Sigmoid colon (tissue), 7 donors: ENCODE measurements around the gene RNF169. TPM values are rescaled to one million over a fixed set of nuclear protein-coding genes. Genes with fewer than 3 reads are reported as not detected.

Source experiments
- DNase-seq: peaks from one replicate; pipeline ENCODE4 v3.0.0-alpha.2; 2019
- H3K27ac ChIP-seq, 4 donors: fragments of 200-600 bp; sonication (generic); one replicate each; pipeline ENCODE4 v1.5.1; 2016 to 2019; ENCODE audit warnings: mild to moderate bottlenecking in 1 of 4
- H3K27me3 ChIP-seq, 3 donors: fragments of 200-600 bp; sonication (generic); one replicate each; pipeline ENCODE4 v1.5.1; 2019; ENCODE audit warnings: mild to moderate bottlenecking in 1 of 3
- H3K36me3 ChIP-seq, 4 donors: fragments of 200-600 bp; sonication (generic); one replicate each; pipeline ENCODE4 v1.5.1; 2016 to 2019
- H3K4me1 ChIP-seq, 4 donors: fragments of 200-600 bp; sonication (generic); one replicate each; pipeline ENCODE4 v1.5.1; 2017 to 2019
- H3K4me3 ChIP-seq, 4 donors: fragments of 200-600 bp; sonication (generic); one replicate each; pipeline ENCODE4 v1.5.1; 2017 to 2019; ENCODE audit warnings: mild to moderate bottlenecking in 2 of 4, moderate library complexity in 1 of 4
- H3K9me3 ChIP-seq, 4 donors: fragments of 200-600 bp in 3 of 4; sonication (generic) in 3 of 4; one replicate each; pipeline versions ENCODE4 v1.5.1 to v1.6.1; 2013 to 2019
- CTCF ChIP-seq, 4 experiments: fragments of 450-650 bp in 3 of 4; fragments of 200-600 bp in 1 of 4; IDR thresholded peaks; one replicate each; pipeline ENCODE4 v1.5.1; 2016 to 2019; ENCODE audit warnings: antibody characterized with exemption in 4 of 4, mild to moderate bottlenecking in 3 of 4, moderate library complexity in 2 of 4
- EP300 ChIP-seq, 4 donors: sonication (generic); formaldehyde crosslinking; IDR thresholded peaks; one replicate each; pipeline ENCODE4 v1.6.1; 2017; ENCODE audit warnings: antibody characterized with exemption in 4 of 4
- POLR2A ChIP-seq, 2 donors: fragments of 450-650 bp; IDR thresholded peaks; one replicate each; pipeline ENCODE4 v1.6.1; 2016; ENCODE audit warnings: antibody characterized with exemption in 2 of 2, mild to moderate bottlenecking in 2 of 2, moderate library complexity in 2 of 2
- POLR2AphosphoS5 ChIP-seq, 4 donors: sonication (generic); formaldehyde crosslinking; IDR thresholded peaks; one replicate each; pipeline ENCODE4 v1.6.1; 2017; ENCODE audit warnings: antibody characterized with exemption in 4 of 4
- WGBS, 2 donors: extraction: QIAGEN DNeasy Blood & Tissue Kit; methylation state at CpG; one replicate each; pipeline ENCODE4 v1.1.7; 2013; 5-methylcytosine and 5-hydroxymethylcytosine counted together
- intact Hi-C: fragments of 100-400 bp; cut with DNase I; formaldehyde crosslinking; loops from one replicate; pipeline ENCODE4 v1.15.1; 2023
- polyA plus RNA-seq, 3 donors: library from polyadenylated mRNA; stranded (reverse); fragments of 200-250 nt; gene quantifications; one replicate each; pipeline ENCODE4 v1.2.3, GENCODE V29; 2013
- total RNA-seq, 4 donors: library from RNA; depleted of rRNA; stranded (reverse); fragments of >200 nt; gene quantifications; one replicate each; pipeline ENCODE4 v1.1.0, GENCODE V29; 2016
- donor health status: healthy with polysubstance abuse.
- donor health status: Bipolar disorder and iron deficiency.
- donor health status: healthy.

RNF169 gene
- total and polyA plus RNA-seq, 7 donors = 1.6 to 27.7 (median 20.3) TPM

- Histone ChIP-seq H3K4me3 (no peak overlapping the region), H3K27me3 (no peaks in the 10 kb centered on the region), H3K27ac (no peak overlapping the region), H3K4me1 (peaks cover 0 to 8% (median 0%) of the 10 kb centered on the region in 4 donors), H3K36me3 (peaks cover 0 to 84% (median 14%) of the 10 kb centered on the region in 4 donors), H3K9me3 (no peaks in the 10 kb centered on the region)
- no peak for DNase-seq
- TF ChIP-seq CTCF (IDR thresholded peaks at IDR 0.05) (no peak), POLR2A (IDR thresholded peaks at IDR 0.05) (no peak), EP300 (IDR thresholded peaks at IDR 0.05) (no peak), POLR2AphosphoS5 (IDR thresholded peaks at IDR 0.05) (no peak)
- WGBS, 2 donors = 95% methylated on average over 13 of the region's 13 CpGs
- intact Hi-C loops = no loop called here
Observed at GRCh38 chr11:74703211-74703610, 45.4 kb upstream of the RNF169 start.

DNA sequence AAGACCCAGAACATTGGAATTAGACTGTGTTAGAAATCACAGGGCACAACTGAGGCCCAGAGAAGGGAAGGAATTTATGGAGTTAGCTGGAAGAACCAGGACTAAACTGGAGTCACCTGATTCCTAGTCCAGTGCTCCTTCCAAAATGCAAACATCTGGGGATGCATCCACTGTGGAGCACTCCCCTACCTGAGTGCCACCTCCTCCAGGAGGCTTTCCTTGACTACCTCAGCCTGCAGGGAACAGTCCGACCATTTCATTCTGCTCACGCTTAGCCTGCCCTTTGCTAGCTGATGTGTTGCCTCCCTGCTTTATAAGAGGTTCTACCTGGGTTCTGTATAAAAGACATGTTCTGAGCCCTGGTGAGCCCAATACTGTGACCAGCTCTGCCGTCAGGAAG, 41.5 kb upstream of the RNF169 start:
- Histone ChIP-seq H3K27ac (no peak overlapping the region), H3K9me3 (no peaks in the 10 kb centered on the region), H3K4me1 (peaks cover 0 to 27% (median 10%) of the 10 kb centered on the region in 4 donors), H3K36me3 (peaks cover 0 to 78% (median 15%) of the 10 kb centered on the region in 4 donors), H3K4me3 (no peak overlapping the region), H3K27me3 (no peaks in the 10 kb centered on the region)
- DNase-seq = no peak
- TF ChIP-seq EP300 (IDR thresholded peaks at IDR 0.05) (no peak), CTCF (IDR thresholded peaks at IDR 0.05) (no peak), POLR2AphosphoS5 (IDR thresholded peaks at IDR 0.05) (no peak), POLR2A (IDR thresholded peaks at IDR 0.05) (no peak)
- 96 to 99% methylated on average over 3 of the region's 3 CpGs for WGBS, 2 donors
- intact Hi-C loops = no loop called here

DNA sequence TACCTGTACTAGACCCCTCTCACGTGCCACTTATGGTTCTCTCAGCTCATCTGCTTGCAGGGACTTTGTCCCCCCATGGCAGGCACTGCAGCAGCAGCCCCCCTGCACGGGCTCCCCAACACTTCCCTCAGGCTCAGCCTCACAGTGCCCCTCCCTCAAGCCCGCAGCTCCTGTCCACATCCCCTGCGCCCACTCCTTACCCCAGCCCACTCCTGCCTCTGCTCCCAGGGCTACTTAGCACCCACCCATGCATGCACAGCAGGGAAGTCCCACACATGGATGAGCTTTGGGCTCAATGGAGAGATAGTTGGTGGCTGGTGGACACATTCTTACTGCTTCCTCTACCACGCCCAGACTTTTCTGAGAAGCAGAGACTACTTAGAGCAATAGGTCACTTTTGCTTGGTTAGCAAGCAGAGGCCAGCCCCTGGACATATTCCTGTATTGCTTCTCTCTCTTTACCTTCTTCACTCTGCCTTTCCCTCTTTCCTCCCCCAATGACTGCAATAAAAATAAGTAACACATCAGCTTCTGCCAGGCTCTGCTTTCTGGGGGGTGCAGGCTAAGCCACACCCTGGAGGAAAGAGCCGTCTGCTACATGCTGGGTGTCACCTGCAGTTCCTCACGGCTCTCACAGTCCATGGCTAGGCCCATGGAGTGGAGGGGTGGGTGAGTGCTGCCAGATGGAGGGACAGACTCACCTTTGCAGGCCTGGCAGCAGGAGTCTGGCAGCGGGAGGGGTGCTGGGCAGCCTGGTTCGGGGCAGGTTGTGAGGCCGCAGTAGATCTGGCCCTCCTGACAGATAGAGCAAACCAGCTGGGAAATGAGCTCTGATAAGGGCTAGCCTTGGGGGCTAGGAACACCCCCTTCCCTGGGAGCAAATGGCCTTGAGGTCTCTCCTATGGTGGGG, 40.8 kb upstream of the RNF169 start:
- DNase-seq = no peak
- peaks cover 0 to 21% (median 10%) of the 10 kb centered on the region in 4 donors for H3K4me1 ChIP-seq
- H3K27me3 ChIP-seq = no peaks in the 10 kb centered on the region
- peaks cover 0 to 75% (median 15%) of the 10 kb centered on the region in 4 donors for H3K36me3 ChIP-seq
- intact Hi-C loops = no loop called here
- 64 to 74% methylated on average over 10 of the region's 10 CpGs for WGBS, 2 donors
- TF ChIP-seq POLR2AphosphoS5 (IDR thresholded peaks at IDR 0.05) (no peak), POLR2A (IDR thresholded peaks at IDR 0.05) (no peak), CTCF (IDR thresholded peaks at IDR 0.05) (no peak), EP300 (IDR thresholded peaks at IDR 0.05) (no peak)
- H3K4me3 ChIP-seq = no peak overlapping the region
- peak overlapping the region in 2 of 4 donors; percentile 7 to 39 for H3K27ac ChIP-seq
- no peaks in the 10 kb centered on the region for H3K9me3 ChIP-seq

GRCh38 chr11:74709175-74709574, 39.5 kb upstream of the RNF169 start:
- WGBS, 2 donors = 62 to 75% methylated on average over 3 of the region's 3 CpGs
- intact Hi-C loops = no loop called here

More at GRCh38 chr11:74709175-74709574, 39.5 kb upstream of the RNF169 start:
- peaks cover 0 to 20% (median 10%) of the 10 kb centered on the region in 4 donors for H3K4me1 ChIP-seq
- no peak overlapping the region for H3K4me3 ChIP-seq
- TF ChIP-seq CTCF (IDR thresholded peaks at IDR 0.05) (no peak), POLR2AphosphoS5 (IDR thresholded peaks at IDR 0.05) (no peak), EP300 (IDR thresholded peaks at IDR 0.05) (no peak), POLR2A (IDR thresholded peaks at IDR 0.05) (no peak)
- no peak for DNase-seq
- H3K36me3 ChIP-seq = peaks cover 0 to 71% (median 9%) of the 10 kb centered on the region in 4 donors
- H3K27ac ChIP-seq = peak overlapping the region in 2 of 4 donors; percentile 39 to 61
- H3K9me3 ChIP-seq = no peaks in the 10 kb centered on the region
- no peaks in the 10 kb centered on the region for H3K27me3 ChIP-seq
